Calu3 (cell line): Measurements from ENCODE around the gene VPS51. TPM values are rescaled to one million over a fixed set of nuclear protein-coding genes. Genes with fewer than 3 reads are reported as not detected.
A peak's percentile ranks its signal among the peaks of the same experiment; 100 is the strongest.

Experiments
- BruUV-seq: library from RNA; stranded (reverse); fragments of 400-500 nt; replicated peaks from 2 replicates; lab custom pipeline; 2021; lab: Mats Ljungman, UMichigan
- CTCF ChIA-PET: fragments of 300-600 bp; sonication (Branson Sonifier 250); formaldehyde crosslinking; loops from one replicate; lab custom pipeline; 2022; ENCODE audit warnings: antibody characterized with exemption; lab: Charles Lee
- DNase-seq: peaks from one replicate; pipeline ENCODE4 v3.0.0; 2022
- H3K27ac Mint-ChIP-seq: one replicate; pipeline ENCODE4 v1.8.0; 2022; ENCODE audit warnings: mixed read lengths; ENCODE audit not compliant: unreplicated experiment
- H3K27me3 Mint-ChIP-seq: one replicate; pipeline ENCODE4 v1.8.0; 2022; ENCODE audit warnings: mixed read lengths; ENCODE audit not compliant: unreplicated experiment
- H3K36me3 Mint-ChIP-seq: one replicate; pipeline ENCODE4 v1.8.0; 2022; ENCODE audit warnings: mild to moderate bottlenecking, moderate library complexity, mixed read lengths; ENCODE audit not compliant: insufficient read depth, unreplicated experiment
- H3K4me1 Mint-ChIP-seq: one replicate; pipeline ENCODE4 v1.8.0; 2022; ENCODE audit warnings: mild to moderate bottlenecking, low read depth, mixed read lengths; ENCODE audit not compliant: unreplicated experiment
- H3K4me3 Mint-ChIP-seq: one replicate; pipeline ENCODE4 v1.8.0; 2022; ENCODE audit warnings: mild to moderate bottlenecking, low read depth, moderate library complexity, mixed read lengths; ENCODE audit not compliant: unreplicated experiment
- H3K9me3 Mint-ChIP-seq: one replicate; pipeline ENCODE4 v1.8.0; 2022; ENCODE audit warnings: low read depth, mixed read lengths; ENCODE audit not compliant: unreplicated experiment
- CTCF ChIP-seq: fragments of 200-600 bp; IDR thresholded peaks from one replicate; pipeline ENCODE4 v1.8.0; 2022; ENCODE audit warnings: antibody characterized with exemption; ENCODE audit not compliant: unreplicated experiment
- intact Hi-C: fragments of 100-400 bp; cut with micrococcal nuclease; formaldehyde crosslinking; loops from one replicate; pipeline ENCODE4 v1.10.0; 2022; ENCODE audit not compliant: unreplicated experiment
- total RNA-seq: library from RNA; stranded (reverse); gene quantifications from 2 replicates; pipeline ENCODE4 v1.2.3, GENCODE V29; 2022

The VPS51 gene
- total RNA-seq, 1 experiment from 2014 or later = 78.1 TPM

GRCh38 chr11:65115361-65116082 is 19.5 kb downstream of the VPS51 start:
- peaks cover 88% of the 10 kb centered on the region for H3K36me3 Mint-ChIP-seq
- peak overlapping the region; percentile 82 for H3K4me3 Mint-ChIP-seq
- no peaks in the 10 kb centered on the region for H3K9me3 Mint-ChIP-seq
- H3K27ac Mint-ChIP-seq = no peak overlapping the region
- TF ChIP-seq CTCF = no peak
- H3K4me1 Mint-ChIP-seq = peaks cover 40% of the 10 kb centered on the region
- no TSS peak for BruUV-seq
- CTCF ChIA-PET = interaction anchor here (0.6 kb wide), 1 partner anchor 160 kb away, joined by 7 read pairs; no protein-coding TSS in a partner anchor
- intact Hi-C loops = loop anchor here (5.0 to 10.0 kb wide), 2 partner anchors 271 to 328 kb away; partner anchors contain the start of gene CDC42BPG
- DNase-seq = no peak
- no peaks in the 10 kb centered on the region for H3K27me3 Mint-ChIP-seq

GRCh38 chr11:65116370-65117205 is 20.6 kb downstream of the VPS51 start:
- CTCF ChIA-PET = interaction anchor here (1.2 to 1.4 kb wide), 2 partner anchors 65 to 89 kb away, joined by 3 to 8 read pairs; partner anchors contain the start of genes CAPN1 and SNX15
- Mint-ChIP-seq H3K9me3 (no peaks in the 10 kb centered on the region), H3K27ac (peak overlapping the region; percentile 90), H3K4me1 (peaks cover 36% of the 10 kb centered on the region), H3K4me3 (peak overlapping the region; percentile 82), H3K36me3 (peaks cover 90% of the 10 kb centered on the region), H3K27me3 (no peaks in the 10 kb centered on the region)
- peak; percentile 48 for DNase-seq
- intact Hi-C loops = loop anchor here (5.0 to 10.0 kb wide), 2 partner anchors 272 to 329 kb away; partner anchors contain the start of gene CDC42BPG
- no TSS peak for BruUV-seq
- no peak for TF ChIP-seq CTCF

- Mint-ChIP-seq H3K36me3 (peaks cover 90% of the 10 kb centered on the region), H3K27me3 (no peaks in the 10 kb centered on the region)
- BruUV-seq = no TSS peak
Measured at GRCh38 chr11:65117206-65118096, 21.4 kb downstream of the VPS51 start, which contains the start of gene ZNHIT2. Gene ZNHIT2 (minus strand): TSS chr11:65117701. CDS start chr11:65117653, 48 bp downstream.

More at GRCh38 chr11:65117206-65118096, 21.4 kb downstream of the VPS51 start, which contains the start of gene ZNHIT2:
- intact Hi-C loops = loop anchor here (5.0 to 10.0 kb wide), 2 partner anchors 273 to 330 kb away; partner anchors contain the start of gene CDC42BPG
- CTCF ChIA-PET = interaction anchor here (0.6 to 1.4 kb wide), 5 partner anchors 7 to 90 kb away, joined by 3 to 8 read pairs (median 6); partner anchors contain the start of genes CAPN1 and SNX15
- Mint-ChIP-seq H3K4me3 (peak within 1 kb of the TSS; percentile 82), H3K27ac (peak within 1 kb of the TSS; percentile 90), H3K9me3 (no peaks in the 10 kb centered on the region), H3K4me1 (peaks cover 31% of the 10 kb centered on the region)
- DNase-seq = peak; percentile 99
- peak; percentile 88 for TF ChIP-seq CTCF
